ENCODE measurements around the gene WDR88. TPM values are rescaled to one million over a fixed set of nuclear protein-coding genes. Genes with fewer than 3 reads are reported as not detected.

Gene WDR88
- total and polyA plus RNA-seq, 4 donors, result 0.08 TPM; not detected in 2

DNA sequence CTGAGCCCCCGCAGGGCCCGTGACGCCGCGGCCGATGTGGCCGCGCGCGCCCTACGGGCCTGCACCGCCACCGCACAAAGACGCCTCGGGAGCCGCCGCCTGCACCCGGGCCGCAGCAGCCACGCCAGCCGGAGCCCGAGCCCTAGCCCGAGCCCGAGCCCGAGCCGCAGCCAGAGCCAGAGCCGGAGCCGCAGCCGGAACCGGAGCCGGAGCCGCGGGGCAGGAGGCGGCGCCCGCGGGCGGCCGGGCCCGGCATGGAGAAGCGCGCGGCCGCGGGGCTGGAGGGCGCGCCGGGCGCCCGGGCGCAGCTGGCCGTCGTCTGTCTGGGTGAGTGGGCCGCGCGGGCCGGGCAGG lies 62.6 kb downstream of the WDR88 start:
- Histone ChIP-seq H3K36me3 (ENCODE audit: control insufficient read depth in 4 of 4, insufficient read depth in 3 of 4, low read depth in 1 of 4, low read length in 3 of 4) (peaks cover 0 to 15% (median 4%) of the 10 kb centered on the region in 4 donors), H3K27ac (ENCODE audit: low read depth in 1 of 2, low read length in 2 of 2) (peak overlapping the region; percentile 78 to 86), H3K9me3 (ENCODE audit: control insufficient read depth in 4 of 4, low read length in 3 of 4) (no peaks in the 10 kb centered on the region), H3K9ac (ENCODE audit: low read depth in 1 of 2, low read length in 2 of 2) (no peak overlapping the region), H3K27me3 (ENCODE audit: control insufficient read depth in 4 of 4, insufficient read depth in 4 of 4, low read length in 3 of 4) (no peaks in the 10 kb centered on the region), H3K4me1 (ENCODE audit: control insufficient read depth in 4 of 4, insufficient read depth in 4 of 4, low read length in 3 of 4) (peaks cover 7 to 16% (median 10%) of the 10 kb centered on the region in 4 donors), H3K4me3 (ENCODE audit: low read depth in 1 of 3, low read length in 3 of 3) (peak overlapping the region; percentile 11 to 88 (median 68))
- no peak for TF ChIP-seq YY1 (IDR thresholded peaks at IDR 0.05)
- under 1% methylated on average over 57 of the region's 57 CpGs for WGBS
- DNase-seq (ENCODE audit: low spot score), result no peak

DNA sequence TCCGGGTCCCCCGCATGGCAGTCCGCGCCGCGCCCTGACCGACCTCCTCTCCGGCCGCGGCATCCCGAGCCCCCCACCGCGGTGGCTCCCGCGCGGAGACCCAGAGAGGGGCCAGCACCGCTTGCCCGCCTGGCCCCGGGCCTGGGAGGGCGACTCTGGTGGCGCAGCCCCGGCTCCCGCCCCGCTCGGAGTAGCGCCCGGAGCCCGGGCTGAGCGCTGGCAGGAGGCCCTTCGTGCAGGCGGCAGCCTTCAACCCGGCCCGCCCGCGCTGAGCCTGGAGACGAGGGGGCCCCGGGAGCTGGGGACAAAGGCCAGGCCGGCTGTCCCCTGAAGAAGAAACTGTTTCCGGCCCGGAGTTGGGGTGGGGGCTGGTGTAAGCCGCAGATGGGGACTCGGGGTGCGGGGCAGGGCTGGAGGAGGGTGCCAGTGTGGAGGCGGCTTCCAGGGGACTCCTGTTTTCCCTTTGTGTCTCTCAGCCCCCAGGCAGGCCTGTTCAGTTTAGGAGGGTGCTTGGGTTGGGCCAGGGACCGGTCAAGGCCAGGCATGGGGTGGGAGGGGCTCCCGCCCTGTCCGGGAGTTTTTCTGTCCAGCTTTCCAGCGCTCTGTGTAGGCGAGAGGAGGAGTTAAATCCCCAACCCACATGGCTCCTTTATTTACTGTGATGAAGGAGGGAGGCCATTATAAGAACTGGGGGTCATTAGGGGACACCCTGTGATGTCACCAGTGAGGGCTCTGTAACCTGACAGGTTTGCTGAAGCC lies 63.2 kb downstream of the WDR88 start:
- peak overlapping the region; percentile 11 to 88 (median 68) for H3K4me3 ChIP-seq (ENCODE audit: low read depth in 1 of 3, low read length in 3 of 3)
- peaks cover 0 to 15% (median 4%) of the 10 kb centered on the region in 4 donors for H3K36me3 ChIP-seq (ENCODE audit: control insufficient read depth in 4 of 4, insufficient read depth in 3 of 4, low read depth in 1 of 4, low read length in 3 of 4)
- no peak overlapping the region for H3K9ac ChIP-seq (ENCODE audit: low read depth in 1 of 2, low read length in 2 of 2)
- no peaks in the 10 kb centered on the region for H3K27me3 ChIP-seq (ENCODE audit: control insufficient read depth in 4 of 4, insufficient read depth in 4 of 4, low read length in 3 of 4)
- H3K27ac ChIP-seq (ENCODE audit: low read depth in 1 of 2, low read length in 2 of 2), result peak overlapping the region; percentile 78 to 86
- no peaks in the 10 kb centered on the region for H3K9me3 ChIP-seq (ENCODE audit: control insufficient read depth in 4 of 4, low read length in 3 of 4)
- DNase-seq (ENCODE audit: low spot score), result peak; percentile 39
- H3K4me1 ChIP-seq (ENCODE audit: control insufficient read depth in 4 of 4, insufficient read depth in 4 of 4, low read length in 3 of 4), result peaks cover 7 to 16% (median 10%) of the 10 kb centered on the region in 4 donors
- 2% methylated on average over 49 of the region's 49 CpGs for WGBS
- TF ChIP-seq SP1 (IDR thresholded peaks at IDR 0.05) (peak; percentile 40), JUND (IDR thresholded peaks at IDR 0.05) (no peak), RAD21 (IDR thresholded peaks at IDR 0.05) (no peak), EGR1 (IDR thresholded peaks at IDR 0.05; ENCODE audit: low read depth in 2 of 2) (no peak), NR2F2 (IDR thresholded peaks at IDR 0.05) (no peak), HNF4G (IDR thresholded peaks at IDR 0.05) (no peak), CTCF (IDR thresholded peaks at IDR 0.05; ENCODE audit: low read depth, low read length, missing input control) (no peak), FOXA1 (IDR thresholded peaks at IDR 0.05) (no peak), GABPA (IDR thresholded peaks at IDR 0.05 in 1 of 2, conservative IDR thresholded peaks at IDR 0.05 in 1 of 2) (no peak), MAX (IDR thresholded peaks at IDR 0.05) (no peak), FOXA2 (IDR thresholded peaks at IDR 0.05) (no peak), TAF1 (conservative IDR thresholded peaks at IDR 0.05) (no peak), ZBTB33 (IDR thresholded peaks at IDR 0.05) (no peak), REST (IDR thresholded peaks at IDR 0.05) (peak; percentile 73), RXRA (IDR thresholded peaks at IDR 0.05) (peak in 1 of 2 donors; percentile 68), HNF4A (conservative IDR thresholded peaks at IDR 0.05) (no peak), YY1 (IDR thresholded peaks at IDR 0.05) (no peak)
- TF ChIP-seq, protein P1, sequence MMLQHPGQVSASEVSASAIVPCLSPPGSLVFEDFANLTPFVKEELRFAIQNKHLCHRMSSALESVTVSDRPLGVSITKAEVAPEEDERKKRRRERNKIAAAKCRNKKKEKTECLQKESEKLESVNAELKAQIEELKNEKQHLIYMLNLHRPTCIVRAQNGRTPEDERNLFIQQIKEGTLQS (IDR thresholded peaks at IDR 0.05), result no peak
